Ecto neural progenitor cell (in vitro differentiated cells): ENCODE results near the gene S1PR2.
"Not testable (repeated sequence)": the region's sequence is repeated elsewhere in the genome, so short reads cannot be mapped to it uniquely, and the experiment has no call there.

Experiments
- DNase-seq: peaks from one replicate; pipeline ENCODE4 v3.0.0-alpha.2; 2018; ENCODE audit warnings: low spot score

The S1PR2 gene

GRCh38 chr19:10191347-10191746 is 39.8 kb downstream of the S1PR2 start:
- DNase-seq, result no peak

- no peak for DNase-seq
Measured at GRCh38 chr19:10190026-10190425, 41.1 kb downstream of the S1PR2 start.

- no peak for DNase-seq
Measured at GRCh38 chr19:10189616-10190015, 41.5 kb downstream of the S1PR2 start.

GRCh38 chr19:10187315-10187714 is 43.8 kb downstream of the S1PR2 start:
- no peak for DNase-seq

DNA sequence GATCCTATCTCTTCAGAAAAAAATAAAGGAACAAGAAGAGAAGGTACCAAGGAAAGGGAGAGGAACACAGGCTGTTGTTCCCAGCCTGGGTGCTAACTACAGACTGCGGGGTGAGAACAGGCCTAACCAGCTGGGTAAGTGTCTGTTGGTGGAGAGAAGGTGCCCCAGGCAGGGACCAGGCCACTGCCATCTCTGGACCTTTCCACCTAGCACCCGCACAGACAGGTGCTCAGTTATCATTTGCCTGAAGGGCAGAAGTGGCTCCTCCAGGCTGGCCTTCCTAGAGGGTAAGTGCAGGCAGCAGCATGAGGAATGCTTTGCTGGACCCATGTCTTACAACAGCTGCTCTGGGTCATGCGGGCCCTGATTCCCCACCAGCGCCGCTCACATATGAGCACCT is 46.5 kb downstream of the S1PR2 start:
- no peak for DNase-seq

DNA sequence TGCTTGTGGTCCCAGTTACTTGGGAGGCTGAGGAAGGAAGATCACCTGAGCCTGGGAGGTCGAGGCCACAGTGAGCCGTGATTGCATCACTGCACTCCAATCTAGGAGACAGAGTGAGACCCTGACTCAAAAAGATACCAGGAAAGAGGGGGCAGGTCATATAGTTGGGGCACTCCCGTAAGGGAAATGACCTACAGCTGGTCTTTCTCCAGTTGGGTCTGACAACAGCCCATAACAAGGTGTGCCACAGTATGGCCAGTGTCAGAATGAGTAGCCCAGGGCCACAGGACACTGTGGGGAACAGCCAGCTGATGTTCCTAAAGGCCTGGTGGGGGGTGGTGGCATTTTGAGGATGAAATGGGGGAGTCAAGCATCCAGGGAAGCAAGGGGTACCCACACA is 47.2 kb downstream of the S1PR2 start:
- DNase-seq, result no peak

DNA sequence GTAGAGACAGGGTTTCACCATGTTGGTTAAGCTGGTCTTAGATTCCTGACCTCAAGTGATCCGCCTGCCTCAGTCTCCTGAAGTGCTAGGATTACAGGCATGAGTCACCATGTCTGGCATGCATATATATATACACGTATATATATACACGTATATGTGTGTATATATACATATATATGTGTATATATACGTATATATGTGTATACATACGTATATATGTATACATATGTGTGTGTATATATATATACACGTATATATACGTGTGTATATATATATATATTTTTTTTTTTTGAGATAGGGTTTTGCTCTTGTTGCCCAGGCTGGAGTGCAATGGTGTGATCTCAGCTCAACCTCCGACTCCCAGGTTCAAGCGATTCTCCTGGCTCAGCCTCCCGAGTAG is 48.3 kb downstream of the S1PR2 start:
- no peak for DNase-seq

DNA sequence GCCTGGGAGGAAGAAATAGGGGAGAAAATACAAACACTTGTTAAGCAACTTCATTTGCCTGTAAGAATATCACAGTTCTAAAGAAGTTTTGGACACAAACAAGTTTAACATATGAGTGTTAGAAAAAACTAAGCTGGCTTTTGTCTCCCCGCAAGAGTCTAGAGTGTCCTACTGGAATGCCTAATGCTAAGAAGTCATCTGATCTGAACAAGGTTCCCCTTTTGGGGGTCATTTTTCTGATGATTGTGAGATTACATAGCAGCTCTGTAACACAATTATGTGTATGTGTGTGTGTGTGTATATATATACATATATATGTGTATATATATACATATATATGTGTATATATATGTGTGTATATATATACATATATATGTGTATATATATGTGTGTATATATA is 49.1 kb downstream of the S1PR2 start:
- no peak for DNase-seq

DNA sequence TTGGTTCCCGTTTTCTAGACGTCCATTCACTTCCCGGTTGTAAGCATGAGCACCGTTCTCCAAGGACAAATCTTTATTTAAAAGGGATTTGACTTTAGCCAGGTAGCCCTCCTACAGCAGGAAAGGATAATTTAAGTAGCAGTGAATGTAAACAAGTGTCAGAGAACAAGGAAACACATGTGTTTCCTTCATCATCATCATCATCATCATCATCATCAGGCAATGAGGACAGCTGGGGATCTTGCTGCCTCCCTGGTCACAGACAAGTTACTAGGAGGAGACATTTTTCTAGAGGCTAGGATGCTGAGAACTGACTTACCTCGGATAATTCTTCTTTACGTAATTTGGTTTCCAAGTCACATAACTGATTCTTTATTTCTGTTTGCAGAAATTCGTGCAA is 50.7 kb downstream of the S1PR2 start:
- no peak for DNase-seq

DNA sequence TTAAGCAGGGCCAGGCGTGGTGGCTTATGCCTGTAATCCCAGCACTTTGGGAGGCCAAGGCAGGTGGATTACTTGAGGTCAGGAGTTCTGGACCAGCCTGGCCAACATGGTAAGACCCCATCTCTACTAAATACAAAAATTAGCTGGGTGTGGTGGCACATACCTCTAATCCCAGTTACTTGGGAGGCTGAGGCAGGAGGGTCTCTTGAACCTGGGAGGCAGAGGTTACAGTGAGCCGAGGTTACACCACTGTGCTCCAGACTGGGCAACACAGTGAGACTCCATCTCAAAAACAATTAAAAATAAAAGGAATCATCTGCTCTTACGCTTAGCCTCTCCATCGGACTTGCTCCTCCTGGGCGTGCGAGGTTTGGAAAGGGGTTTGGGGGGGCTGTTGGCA is 51.1 kb downstream of the S1PR2 start:
- not testable (repeated sequence) for DNase-seq

DNA sequence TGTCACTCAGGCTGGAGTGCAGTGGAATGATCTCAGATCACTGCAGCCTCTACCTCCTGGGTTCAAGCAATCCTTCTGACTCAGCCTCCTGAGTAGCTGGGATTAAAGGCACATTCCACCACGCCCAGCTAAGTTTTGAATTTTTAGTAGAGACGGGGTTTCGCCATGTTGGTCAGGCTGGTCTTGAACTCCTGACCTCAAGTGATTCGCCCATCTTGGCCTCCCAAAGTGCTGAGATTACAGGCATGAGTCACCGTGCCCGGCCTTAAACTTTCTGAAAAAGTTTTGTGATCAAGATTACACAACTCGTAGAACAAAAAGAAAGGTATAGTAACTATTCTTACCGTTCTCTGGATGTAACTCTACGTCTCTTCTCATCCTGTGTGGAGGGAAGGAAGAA is 57.6 kb downstream of the S1PR2 start:
- no peak for DNase-seq
